ENCODE results near the gene PTPRN2.

DNA sequence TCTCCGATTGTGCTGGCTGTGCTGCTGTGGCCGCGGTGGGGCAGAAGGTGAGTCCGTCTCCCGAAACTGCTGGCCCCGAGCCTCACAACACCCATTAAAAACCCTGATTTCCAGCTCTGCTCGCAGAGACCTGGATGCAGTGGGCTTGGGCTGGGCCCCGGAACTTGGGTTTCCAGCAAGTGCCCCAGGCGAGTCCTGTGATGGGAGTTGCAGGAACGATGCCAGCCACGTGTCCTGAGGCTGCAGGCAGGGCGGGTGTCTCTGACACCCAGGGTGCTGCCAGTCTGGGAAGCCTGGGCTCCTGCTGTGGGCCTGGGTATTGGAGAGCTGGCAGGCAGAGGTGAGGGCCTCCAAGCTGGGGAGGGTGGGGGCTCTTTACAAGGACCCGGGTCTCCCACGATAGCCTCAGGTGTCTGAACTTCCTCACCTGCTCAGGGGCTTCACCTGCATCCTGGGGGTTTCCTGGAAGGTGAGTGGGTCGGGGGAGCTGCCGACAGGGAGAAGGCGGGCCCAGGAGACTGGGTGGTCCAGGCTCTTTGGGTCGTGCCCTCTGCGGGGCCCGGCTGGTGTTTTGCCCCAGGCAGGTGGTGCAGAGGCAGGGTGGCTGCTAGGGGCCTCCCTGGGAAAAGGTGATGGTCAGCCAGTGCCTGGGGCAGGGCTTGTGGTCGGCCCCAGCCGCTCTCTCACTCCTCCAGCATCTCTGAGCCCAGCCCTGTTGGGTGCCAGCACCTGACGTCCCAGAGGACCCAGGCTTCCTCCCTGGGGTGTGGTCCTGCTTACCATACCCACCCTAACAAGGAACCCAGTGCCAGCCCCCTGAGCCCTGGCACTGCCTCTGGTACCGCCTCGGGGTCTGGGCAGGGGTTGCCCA, 1070.5 kb downstream of the PTPRN2 start:
- TF ChIP-seq EZH2phosphoT487 (IDR thresholded peaks at IDR 0.05; ENCODE audit: borderline replicate concordance, low read depth, low read length), result no peak
- TF ChIP-seq, protein P1, sequence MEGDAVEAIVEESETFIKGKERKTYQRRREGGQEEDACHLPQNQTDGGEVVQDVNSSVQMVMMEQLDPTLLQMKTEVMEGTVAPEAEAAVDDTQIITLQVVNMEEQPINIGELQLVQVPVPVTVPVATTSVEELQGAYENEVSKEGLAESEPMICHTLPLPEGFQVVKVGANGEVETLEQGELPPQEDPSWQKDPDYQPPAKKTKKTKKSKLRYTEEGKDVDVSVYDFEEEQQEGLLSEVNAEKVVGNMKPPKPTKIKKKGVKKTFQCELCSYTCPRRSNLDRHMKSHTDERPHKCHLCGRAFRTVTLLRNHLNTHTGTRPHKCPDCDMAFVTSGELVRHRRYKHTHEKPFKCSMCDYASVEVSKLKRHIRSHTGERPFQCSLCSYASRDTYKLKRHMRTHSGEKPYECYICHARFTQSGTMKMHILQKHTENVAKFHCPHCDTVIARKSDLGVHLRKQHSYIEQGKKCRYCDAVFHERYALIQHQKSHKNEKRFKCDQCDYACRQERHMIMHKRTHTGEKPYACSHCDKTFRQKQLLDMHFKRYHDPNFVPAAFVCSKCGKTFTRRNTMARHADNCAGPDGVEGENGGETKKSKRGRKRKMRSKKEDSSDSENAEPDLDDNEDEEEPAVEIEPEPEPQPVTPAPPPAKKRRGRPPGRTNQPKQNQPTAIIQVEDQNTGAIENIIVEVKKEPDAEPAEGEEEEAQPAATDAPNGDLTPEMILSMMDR (conservative IDR thresholded peaks at IDR 0.05; ENCODE audit: low read length), result no peak

Data from OCI-LY7 (cell line).